ENCODE data around the gene CDH22.

DNA sequence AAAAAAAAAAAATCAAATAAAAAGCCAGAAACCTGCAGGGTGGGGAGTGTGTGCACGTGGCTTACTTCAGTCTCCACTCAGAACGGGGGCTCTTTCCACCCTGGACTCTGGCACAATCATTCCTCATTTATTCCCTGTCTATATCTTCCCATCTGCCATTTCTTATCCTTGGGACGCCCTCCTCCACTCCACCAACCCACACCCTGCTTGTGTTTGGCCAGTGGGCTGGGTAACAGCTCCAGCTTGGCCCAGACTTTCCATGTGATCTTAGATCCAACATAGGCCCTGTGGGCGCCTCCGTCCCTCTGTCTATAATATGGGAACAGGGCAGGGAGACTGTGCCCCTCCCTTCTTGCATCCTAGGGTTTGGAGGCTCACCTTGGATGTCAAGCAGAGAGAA lies 122.1 kb downstream of the CDH22 start:
- TF ChIP-seq POLR2A (IDR thresholded peaks at IDR 0.05): no peak
- TF ChIP-seq, protein P1, sequence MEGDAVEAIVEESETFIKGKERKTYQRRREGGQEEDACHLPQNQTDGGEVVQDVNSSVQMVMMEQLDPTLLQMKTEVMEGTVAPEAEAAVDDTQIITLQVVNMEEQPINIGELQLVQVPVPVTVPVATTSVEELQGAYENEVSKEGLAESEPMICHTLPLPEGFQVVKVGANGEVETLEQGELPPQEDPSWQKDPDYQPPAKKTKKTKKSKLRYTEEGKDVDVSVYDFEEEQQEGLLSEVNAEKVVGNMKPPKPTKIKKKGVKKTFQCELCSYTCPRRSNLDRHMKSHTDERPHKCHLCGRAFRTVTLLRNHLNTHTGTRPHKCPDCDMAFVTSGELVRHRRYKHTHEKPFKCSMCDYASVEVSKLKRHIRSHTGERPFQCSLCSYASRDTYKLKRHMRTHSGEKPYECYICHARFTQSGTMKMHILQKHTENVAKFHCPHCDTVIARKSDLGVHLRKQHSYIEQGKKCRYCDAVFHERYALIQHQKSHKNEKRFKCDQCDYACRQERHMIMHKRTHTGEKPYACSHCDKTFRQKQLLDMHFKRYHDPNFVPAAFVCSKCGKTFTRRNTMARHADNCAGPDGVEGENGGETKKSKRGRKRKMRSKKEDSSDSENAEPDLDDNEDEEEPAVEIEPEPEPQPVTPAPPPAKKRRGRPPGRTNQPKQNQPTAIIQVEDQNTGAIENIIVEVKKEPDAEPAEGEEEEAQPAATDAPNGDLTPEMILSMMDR (IDR thresholded peaks at IDR 0.05): no peak

All from adrenal gland (tissue), 5 donors.